ENCODE measurements around the gene KCNIP1.
"Not testable (repeated sequence)": the region's sequence is repeated elsewhere in the genome, so short reads cannot be mapped to it uniquely, and the experiment has no call there.

The KCNIP1 gene

GRCh38 chr5:170538096-170538465, 34.3 kb downstream of the KCNIP1 start:
- DNase-seq = no peak

- DNase-seq = no peak
These were observed 35.1 kb downstream of the KCNIP1 start for GRCh38 chr5:170538696-170539586.

GRCh38 chr5:170540271-170540670, 36.5 kb downstream of the KCNIP1 start:
- DNase-seq = no peak

- DNase-seq = no peak
These were observed 37.4 kb downstream of the KCNIP1 start for GRCh38 chr5:170541146-170541769.

- no peak for DNase-seq
These were observed 39.0 kb downstream of the KCNIP1 start for GRCh38 chr5:170542691-170543293.

- DNase-seq = no peak
These were observed 41.5 kb downstream of the KCNIP1 start for GRCh38 chr5:170545313-170545712.

GRCh38 chr5:170545811-170546210, 42.0 kb downstream of the KCNIP1 start:
- no peak for DNase-seq

- DNase-seq = peak; percentile 50
These were observed 42.5 kb downstream of the KCNIP1 start for GRCh38 chr5:170546282-170546681.

GRCh38 chr5:170550382-170550781, 46.6 kb downstream of the KCNIP1 start:
- DNase-seq = not testable (repeated sequence)

- DNase-seq = no peak
These were observed 47.3 kb downstream of the KCNIP1 start for GRCh38 chr5:170551076-170551475.

GRCh38 chr5:170551622-170552021, 47.8 kb downstream of the KCNIP1 start:
- DNase-seq = no peak

GRCh38 chr5:170552621-170553115, 48.8 kb downstream of the KCNIP1 start:
- DNase-seq = no peak

GRCh38 chr5:170553218-170553617, 49.4 kb downstream of the KCNIP1 start:
- no peak for DNase-seq

GRCh38 chr5:170554521-170555267, 50.9 kb downstream of the KCNIP1 start:
- no peak for DNase-seq

- no peak for DNase-seq
These were observed 53.5 kb downstream of the KCNIP1 start for GRCh38 chr5:170557314-170557713.

- DNase-seq = no peak
These were observed 55.5 kb downstream of the KCNIP1 start for GRCh38 chr5:170559296-170559695.

GRCh38 chr5:170560938-170561337, 57.1 kb downstream of the KCNIP1 start:
- DNase-seq = no peak

GRCh38 chr5:170562166-170562874, 58.5 kb downstream of the KCNIP1 start:
- no peak for DNase-seq

GRCh38 chr5:170562875-170563228, 59.0 kb downstream of the KCNIP1 start:
- DNase-seq = no peak

GRCh38 chr5:170563824-170564567, 60.2 kb downstream of the KCNIP1 start:
- DNase-seq = no peak

- DNase-seq = no peak
These were observed 61.3 kb downstream of the KCNIP1 start for GRCh38 chr5:170565072-170565471.

- no peak for DNase-seq
These were observed 65.3 kb downstream of the KCNIP1 start for GRCh38 chr5:170569101-170569500.
